ENCODE measurements around the gene FOXC1.

FOXC1 gene

GRCh38 chr6:1584996-1585668 is 24.6 kb upstream of the FOXC1 start:
- DNase-seq = no peak

- DNase-seq = no peak
These were observed 24.1 kb upstream of the FOXC1 start for GRCh38 chr6:1585669-1586049.

GRCh38 chr6:1586256-1586655 is 23.5 kb upstream of the FOXC1 start:
- DNase-seq = no peak

- no peak for DNase-seq
These were observed 22.8 kb upstream of the FOXC1 start for GRCh38 chr6:1586861-1587450.

- no peak for DNase-seq
These were observed 22.2 kb upstream of the FOXC1 start for GRCh38 chr6:1587546-1587945.

GRCh38 chr6:1587977-1588376 is 21.7 kb upstream of the FOXC1 start:
- no peak for DNase-seq

GRCh38 chr6:1589208-1589607 is 20.5 kb upstream of the FOXC1 start:
- no peak for DNase-seq

GRCh38 chr6:1590580-1590979 is 19.1 kb upstream of the FOXC1 start:
- no peak for DNase-seq

- DNase-seq = no peak
These were observed 18.5 kb upstream of the FOXC1 start for GRCh38 chr6:1591243-1591642.

- DNase-seq = no peak
These were observed 17.8 kb upstream of the FOXC1 start for GRCh38 chr6:1591926-1592325.

- no peak for DNase-seq
These were observed 16.9 kb upstream of the FOXC1 start for GRCh38 chr6:1592852-1593251.

GRCh38 chr6:1593286-1593957 is 16.3 kb upstream of the FOXC1 start:
- no peak for DNase-seq

GRCh38 chr6:1593958-1594314 is 15.8 kb upstream of the FOXC1 start:
- DNase-seq = no peak

GRCh38 chr6:1594445-1595200 is 15.1 kb upstream of the FOXC1 start:
- DNase-seq = no peak

- no peak for DNase-seq
These were observed 14.2 kb upstream of the FOXC1 start for GRCh38 chr6:1595271-1596087.

- DNase-seq = peak in 11 of 14 donors; percentile 22 to 63 (median 39)
These were observed 13.4 kb upstream of the FOXC1 start for GRCh38 chr6:1596088-1596852.

GRCh38 chr6:1597121-1597744 is 12.5 kb upstream of the FOXC1 start:
- DNase-seq = no peak

- no peak for DNase-seq
These were observed 11.8 kb upstream of the FOXC1 start for GRCh38 chr6:1597924-1598323.

GRCh38 chr6:1598433-1598832 is 11.3 kb upstream of the FOXC1 start:
- no peak for DNase-seq

GRCh38 chr6:1598886-1599285 is 10.8 kb upstream of the FOXC1 start:
- DNase-seq = no peak

- no peak for DNase-seq
These were observed 10.2 kb upstream of the FOXC1 start for GRCh38 chr6:1599469-1599868.
